Mucosa of descending colon (tissue), 3 donors: ENCODE results near the gene CFAP69. TPM values are rescaled to one million over a fixed set of nuclear protein-coding genes. Genes with fewer than 3 reads are reported as not detected.

Experiments
- ATAC-seq: fragments of 200-7000 bp; cut with Tn5 transposase; one replicate; pipeline ENCODE4 v1.9.1; 2020; ENCODE audit warnings: mild to moderate bottlenecking, moderate library complexity
- DNase-seq, 3 donors: peaks; one replicate each; pipeline ENCODE4 v3.0.0-alpha.2; 2020
- H3K36me3 ChIP-seq: fragments of 200-600 bp; one replicate; pipeline ENCODE4 v1.8.0; 2021; ENCODE audit warnings: low read depth, mild to moderate bottlenecking
- H3K4me1 ChIP-seq: fragments of 200-600 bp; one replicate; pipeline ENCODE4 v1.8.0; 2021; ENCODE audit warnings: low read depth, mild to moderate bottlenecking
- H3K4me3 ChIP-seq: fragments of 200-600 bp; one replicate; pipeline ENCODE4 v1.8.0; 2021; ENCODE audit warnings: mild to moderate bottlenecking
- H3K9me3 ChIP-seq: fragments of 200-600 bp; one replicate; pipeline ENCODE4 v1.8.0; 2021; ENCODE audit warnings: mild to moderate bottlenecking
- CTCF ChIP-seq: fragments of 200-600 bp; IDR thresholded peaks from one replicate; pipeline ENCODE4 v1.8.0; 2022; ENCODE audit warnings: antibody characterized with exemption, mild to moderate bottlenecking
- intact Hi-C, 2 donors: fragments of 100-400 bp; cut with DNase I in 1 of 2; cut with micrococcal nuclease in 1 of 2; formaldehyde crosslinking; loops; one replicate each; pipeline versions ENCODE4 v1.11.0 to v1.11.1; 2022; cut with DNase I, micrococcal nuclease
- total RNA-seq, 3 donors: library from RNA; stranded (reverse); fragmentation: NEBNext Ultra II Directional in 2 of 3; extraction: Animal tissue kit (Norgen Biotek cat#: 25700) in 2 of 3; gene quantifications; one replicate each; pipeline versions ENCODE4 v1.2.1 to v1.2.4, GENCODE V29; 2021 to 2023
- donor health status: DM: no; HTN: no; CAD: no; lungs with moderate emphysema.
- donor health status: DM: no; HTN: no; CAD: no.
- donor health status: DM: no; HTN: yes; CAD: no.

Gene CFAP69
- total RNA-seq, 3 donors from 2014 or later: 4.2 to 7.2 (median 4.5) TPM

- H3K4me3 ChIP-seq: peak overlapping the region; percentile 61
- intact Hi-C loops: no loop called here
- TF ChIP-seq CTCF: no peak
- no peaks in the 10 kb centered on the region for H3K9me3 ChIP-seq
- peak; percentile 32 to 51 (median 39) for DNase-seq
- no peaks in the 10 kb centered on the region for H3K36me3 ChIP-seq
- H3K4me1 ChIP-seq: no peaks in the 10 kb centered on the region
- peak; percentile 4 for ATAC-seq
Measured at GRCh38 chr7:90210981-90211380, 34.0 kb upstream of the CFAP69 start.

- Histone ChIP-seq H3K36me3 (no peaks in the 10 kb centered on the region), H3K4me1 (no peaks in the 10 kb centered on the region), H3K4me3 (peak within 1 kb of the TSS; percentile 61), H3K9me3 (no peaks in the 10 kb centered on the region)
- TF ChIP-seq CTCF: peak; percentile 81
- intact Hi-C loops: no loop called here
- DNase-seq: peak; percentile 91 to 94 (median 93)
- ATAC-seq: peak; percentile 98
Measured at GRCh38 chr7:90211391-90212148, 33.4 kb upstream of the CFAP69 start, which contains the start of gene STEAP2. STEAP2 (plus strand) TSS chr7:90211740; CDS start chr7:90225083, 13,343 bp downstream.

GRCh38 chr7:90212149-90212495 is 32.9 kb upstream of the CFAP69 start:
- DNase-seq (no peak), ATAC-seq (peak; percentile 42)
- Histone ChIP-seq H3K4me1 (no peaks in the 10 kb centered on the region), H3K36me3 (no peaks in the 10 kb centered on the region), H3K4me3 (peak overlapping the region; percentile 61), H3K9me3 (no peaks in the 10 kb centered on the region)
- TF ChIP-seq CTCF: no peak
- intact Hi-C loops: no loop called here

- intact Hi-C loops: no loop called here
- ATAC-seq: no peak
Measured at GRCh38 chr7:90213521-90213920, 31.5 kb upstream of the CFAP69 start.

GRCh38 chr7:90216080-90216674 is 28.8 kb upstream of the CFAP69 start:
- TF ChIP-seq CTCF: no peak
- H3K4me1 ChIP-seq: no peaks in the 10 kb centered on the region
- no peaks in the 10 kb centered on the region for H3K36me3 ChIP-seq
- ATAC-seq (no peak), DNase-seq (no peak)
- no peaks in the 10 kb centered on the region for H3K9me3 ChIP-seq
- H3K4me3 ChIP-seq: no peak overlapping the region
- intact Hi-C loops: no loop called here

More at GRCh38 chr7:90213521-90213920, 31.5 kb upstream of the CFAP69 start:
- Histone ChIP-seq H3K36me3 (no peaks in the 10 kb centered on the region), H3K4me3 (no peak overlapping the region), H3K4me1 (no peaks in the 10 kb centered on the region), H3K9me3 (no peaks in the 10 kb centered on the region)
- no peak for DNase-seq
- no peak for TF ChIP-seq CTCF
